ENCODE measurements around the gene S100A6.
A peak's percentile ranks its signal among the peaks of the same experiment; 100 is the strongest.

Gene S100A6

DNA sequence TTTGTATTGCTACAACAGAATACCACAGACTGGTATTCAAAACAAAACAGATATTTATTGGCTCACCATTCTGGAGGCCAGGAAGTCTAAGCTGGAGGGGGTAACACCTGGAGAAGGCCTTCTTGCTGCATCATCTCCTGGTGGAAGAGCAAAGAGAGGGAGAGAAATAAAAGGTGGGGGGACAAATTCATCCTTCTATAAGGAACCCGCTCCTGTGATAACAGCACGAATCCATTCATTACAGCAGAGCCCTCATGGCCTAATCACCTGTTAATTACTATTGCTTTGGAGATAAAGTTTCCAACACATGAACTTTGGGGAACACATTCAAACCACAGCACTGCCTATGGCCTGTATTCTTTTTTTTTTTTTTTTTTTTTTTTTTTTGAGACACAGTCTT is 24.4 kb upstream of the S100A6 start:
- no peaks in the 10 kb centered on the region for H3K9me3 Mint-ChIP-seq
- no peak overlapping the region for H3K4me3 Mint-ChIP-seq
- H3K4me1 Mint-ChIP-seq (ENCODE audit: low read depth in 2 of 2), result peaks cover 0 to under 1% of the 10 kb centered on the region in 2 donors
- H3K27ac Mint-ChIP-seq, result no peak overlapping the region
- ATAC-seq (replicated peaks) (no peak), DNase-seq (no peak)
- no peaks in the 10 kb centered on the region for H3K36me3 Mint-ChIP-seq (ENCODE audit: insufficient read depth)
- H3K27me3 Mint-ChIP-seq, result no peaks in the 10 kb centered on the region

GRCh38 chr1:153557877-153558276 is 22.1 kb upstream of the S100A6 start:
- no peaks in the 10 kb centered on the region for H3K9me3 Mint-ChIP-seq
- H3K27ac Mint-ChIP-seq, result peak overlapping the region in 1 of 2 donors; percentile 46

GRCh38 chr1:153556348-153556747 is 20.6 kb upstream of the S100A6 start:
- Mint-ChIP-seq H3K27me3 (no peaks in the 10 kb centered on the region), H3K27ac (peak overlapping the region in 1 of 2 donors; percentile 30), H3K4me3 (no peak overlapping the region), H3K9me3 (no peaks in the 10 kb centered on the region), H3K4me1 (ENCODE audit: low read depth in 2 of 2) (no peaks in the 10 kb centered on the region), H3K36me3 (ENCODE audit: insufficient read depth) (no peaks in the 10 kb centered on the region)
- DNase-seq (no peak), ATAC-seq (replicated peaks) (no peak)

More at GRCh38 chr1:153557877-153558276, 22.1 kb upstream of the S100A6 start:
- ATAC-seq (replicated peaks), result no peak
- no peaks in the 10 kb centered on the region for H3K36me3 Mint-ChIP-seq (ENCODE audit: insufficient read depth)
- H3K27me3 Mint-ChIP-seq, result no peaks in the 10 kb centered on the region
- H3K4me1 Mint-ChIP-seq (ENCODE audit: low read depth in 2 of 2), result no peaks in the 10 kb centered on the region
- no peak for DNase-seq
- no peak overlapping the region for H3K4me3 Mint-ChIP-seq

DNA sequence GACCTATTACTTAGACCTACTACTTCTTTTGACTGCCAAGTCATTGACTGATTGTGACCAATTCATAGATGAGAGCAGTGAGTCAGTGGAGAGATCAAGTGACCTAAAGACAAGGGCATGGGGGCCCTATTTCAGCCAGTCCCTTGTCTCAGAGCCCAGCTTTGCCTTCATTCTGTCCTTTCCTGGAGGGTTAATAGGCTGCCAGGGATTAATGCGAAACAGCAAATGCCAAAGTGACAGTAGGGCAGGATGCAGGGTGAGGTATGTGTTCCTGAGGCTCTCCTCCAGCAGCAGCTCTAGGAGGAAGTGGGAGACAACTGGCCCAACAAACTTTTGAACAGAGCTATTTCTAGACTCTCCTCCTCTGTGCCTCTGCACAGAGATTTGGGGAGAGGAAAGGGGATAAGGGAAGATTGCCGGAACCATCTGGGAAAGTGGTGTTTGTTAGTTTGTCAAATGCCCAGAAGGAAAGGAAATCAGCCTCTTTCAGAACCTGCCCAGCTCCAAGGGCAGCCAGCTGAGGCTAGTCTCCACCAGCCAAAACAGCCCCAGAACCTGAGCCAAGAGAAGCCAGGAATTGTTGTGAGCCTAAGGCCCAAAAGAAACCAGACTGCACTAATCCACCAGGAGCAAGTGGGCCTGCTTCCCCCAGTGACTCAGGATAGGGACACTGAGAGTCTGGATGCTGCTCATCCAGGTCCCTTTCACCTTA is 18.2 kb upstream of the S100A6 start:
- no peak overlapping the region for H3K27ac Mint-ChIP-seq
- DNase-seq (no peak), ATAC-seq (replicated peaks) (no peak)
- H3K4me3 Mint-ChIP-seq, result no peak overlapping the region
- no peaks in the 10 kb centered on the region for H3K27me3 Mint-ChIP-seq
- H3K36me3 Mint-ChIP-seq (ENCODE audit: insufficient read depth), result no peaks in the 10 kb centered on the region
- H3K9me3 Mint-ChIP-seq, result no peaks in the 10 kb centered on the region
- H3K4me1 Mint-ChIP-seq (ENCODE audit: low read depth in 2 of 2), result peaks cover 0 to 3% of the 10 kb centered on the region in 2 donors

DNA sequence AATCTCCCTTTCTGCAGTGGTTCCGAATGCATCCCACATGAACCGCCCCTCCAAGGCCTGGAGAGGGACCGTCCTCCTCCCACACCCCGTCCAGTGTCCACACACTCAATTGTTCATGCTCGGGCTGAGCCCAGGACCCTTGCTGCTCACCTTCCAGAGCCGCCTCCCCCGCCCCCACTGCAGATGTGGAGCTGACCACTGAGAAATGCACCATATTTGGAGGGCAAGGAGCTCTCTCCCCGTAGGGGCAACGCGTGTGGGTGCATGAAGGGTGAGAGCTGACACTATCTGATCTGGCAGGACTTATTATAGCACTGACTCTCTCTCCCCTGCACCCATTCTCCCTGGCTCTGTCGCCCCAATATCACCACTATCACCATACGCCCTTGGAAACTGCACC is 17.3 kb upstream of the S100A6 start:
- Mint-ChIP-seq H3K9me3 (no peaks in the 10 kb centered on the region), H3K36me3 (ENCODE audit: insufficient read depth) (no peaks in the 10 kb centered on the region), H3K27me3 (no peaks in the 10 kb centered on the region), H3K4me1 (ENCODE audit: low read depth in 2 of 2) (peaks cover 0 to 3% of the 10 kb centered on the region in 2 donors), H3K27ac (no peak overlapping the region), H3K4me3 (no peak overlapping the region)
- no peak for DNase-seq
- ATAC-seq (replicated peaks), result no peak

DNA sequence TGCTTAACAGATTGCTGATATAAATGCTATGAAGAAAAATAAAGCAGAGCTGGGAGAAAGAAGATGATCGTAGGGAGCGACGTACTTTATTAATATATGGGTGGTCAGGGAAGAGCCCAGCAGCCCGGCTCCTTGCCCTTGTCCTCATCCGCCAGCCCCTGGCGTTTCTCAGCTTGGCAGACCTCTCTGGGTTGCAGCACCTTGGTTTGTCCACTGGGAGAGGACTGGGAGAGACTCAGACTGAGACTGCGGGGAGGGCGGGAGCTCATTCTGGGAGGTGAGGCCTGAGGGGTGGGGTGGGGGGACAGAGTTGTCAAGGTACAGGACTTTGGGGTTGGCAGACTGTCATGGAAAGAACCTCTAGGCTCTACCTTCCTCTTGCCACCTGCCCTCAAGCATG is 16.5 kb upstream of the S100A6 start:
- no peak for DNase-seq
- no peaks in the 10 kb centered on the region for H3K36me3 Mint-ChIP-seq (ENCODE audit: insufficient read depth)
- no peak for ATAC-seq (replicated peaks)
- no peak overlapping the region for H3K4me3 Mint-ChIP-seq
- H3K27ac Mint-ChIP-seq, result peak overlapping the region in 1 of 2 donors; percentile 29
- H3K27me3 Mint-ChIP-seq, result no peaks in the 10 kb centered on the region
- H3K4me1 Mint-ChIP-seq (ENCODE audit: low read depth in 2 of 2), result peaks cover 0 to 3% of the 10 kb centered on the region in 2 donors
- no peaks in the 10 kb centered on the region for H3K9me3 Mint-ChIP-seq

- no peaks in the 10 kb centered on the region for H3K9me3 Mint-ChIP-seq
- no peaks in the 10 kb centered on the region for H3K27me3 Mint-ChIP-seq
- no peak overlapping the region for H3K27ac Mint-ChIP-seq
- no peak for DNase-seq
- no peak overlapping the region for H3K4me3 Mint-ChIP-seq
- peaks cover under 1% of the 10 kb centered on the region for H3K36me3 Mint-ChIP-seq (ENCODE audit: insufficient read depth)
- H3K4me1 Mint-ChIP-seq (ENCODE audit: low read depth in 2 of 2), result peaks cover 8% of the 10 kb centered on the region in 2 donors
- no peak for ATAC-seq (replicated peaks)
Measured at GRCh38 chr1:153550827-153551500, 15.2 kb upstream of the S100A6 start.

- Mint-ChIP-seq H3K4me1 (ENCODE audit: low read depth in 2 of 2) (peaks cover 13 to 14% of the 10 kb centered on the region in 2 donors), H3K36me3 (ENCODE audit: insufficient read depth) (peaks cover 6% of the 10 kb centered on the region), H3K4me3 (no peak overlapping the region), H3K27ac (no peak overlapping the region), H3K27me3 (no peaks in the 10 kb centered on the region), H3K9me3 (no peaks in the 10 kb centered on the region)
- DNase-seq (no peak), ATAC-seq (replicated peaks) (no peak)
Measured at GRCh38 chr1:153550398-153550758, 14.6 kb upstream of the S100A6 start.

DNA sequence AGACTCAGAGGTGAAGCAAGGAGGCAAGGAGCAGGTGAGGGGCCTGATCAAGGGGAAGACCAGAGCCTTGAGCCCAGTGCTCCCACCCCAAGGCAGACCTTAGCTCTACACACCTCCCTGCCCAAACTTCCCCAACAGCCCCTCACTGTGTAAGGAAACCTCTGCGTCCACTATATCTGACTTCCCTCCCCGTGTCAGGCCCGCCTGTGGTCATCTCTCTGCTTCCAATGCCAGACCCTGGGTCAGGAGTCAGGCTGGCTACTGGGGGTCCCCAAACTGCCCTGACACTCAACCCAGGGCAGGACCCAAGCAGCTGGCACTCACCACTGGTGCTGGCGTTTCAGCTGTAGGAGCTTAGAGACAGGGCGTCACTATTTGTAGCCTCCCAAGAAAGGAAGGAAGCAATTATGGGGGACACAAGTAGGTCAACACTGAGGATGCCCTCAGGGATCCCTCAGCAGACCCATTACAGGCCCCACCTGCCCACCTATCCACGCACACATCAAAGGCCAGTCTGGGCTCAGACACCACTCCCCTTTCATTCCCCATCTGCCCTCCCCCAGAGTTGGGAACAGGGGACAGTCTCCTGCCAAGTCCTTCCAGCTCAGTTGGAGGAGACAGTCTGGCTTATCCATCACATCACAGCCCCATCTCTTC is 14.1 kb upstream of the S100A6 start:
- no peak for DNase-seq
- Mint-ChIP-seq H3K4me1 (ENCODE audit: low read depth in 2 of 2) (peaks cover 18 to 19% of the 10 kb centered on the region in 2 donors), H3K9me3 (no peaks in the 10 kb centered on the region), H3K27me3 (no peaks in the 10 kb centered on the region), H3K4me3 (no peak overlapping the region), H3K36me3 (ENCODE audit: insufficient read depth) (peaks cover 11% of the 10 kb centered on the region), H3K27ac (no peak overlapping the region)
- ATAC-seq (replicated peaks), result no peak

GRCh38 chr1:153548722-153549688 is 13.2 kb upstream of the S100A6 start, which contains the start of gene S100A3:
Gene S100A3, minus strand, starts transcription at chr1:153549258. Its CDS starts 773 bp downstream, at chr1:153548485.
- Mint-ChIP-seq H3K4me1 (ENCODE audit: low read depth in 2 of 2) (peaks cover 26 to 27% of the 10 kb centered on the region in 2 donors), H3K27me3 (no peaks in the 10 kb centered on the region), H3K27ac (peak within 1 kb of the TSS in 1 of 2 donors; percentile 8), H3K36me3 (ENCODE audit: insufficient read depth) (peaks cover 19% of the 10 kb centered on the region), H3K9me3 (no peaks in the 10 kb centered on the region), H3K4me3 (no peak within 1 kb of the TSS)
- no peak for DNase-seq
- ATAC-seq (replicated peaks), result no peak

GRCh38 chr1:153547560-153548551 is 12.1 kb upstream of the S100A6 start:
- peaks cover 37 to 39% of the 10 kb centered on the region in 2 donors for H3K4me1 Mint-ChIP-seq (ENCODE audit: low read depth in 2 of 2)
- no peaks in the 10 kb centered on the region for H3K27me3 Mint-ChIP-seq

More at GRCh38 chr1:153547560-153548551, 12.1 kb upstream of the S100A6 start:
- H3K9me3 Mint-ChIP-seq, result no peaks in the 10 kb centered on the region
- H3K27ac Mint-ChIP-seq, result peak overlapping the region in 1 of 2 donors; percentile 8
- H3K4me3 Mint-ChIP-seq, result no peak overlapping the region
- DNase-seq (no peak), ATAC-seq (replicated peaks) (no peak)
- peaks cover 30% of the 10 kb centered on the region for H3K36me3 Mint-ChIP-seq (ENCODE audit: insufficient read depth)

Data from effector memory CD8-positive, alpha-beta T cell (primary cell).